NAMALWA (cell line): ENCODE measurements around the gene XKR8.

ENCODE experiments used
- DNase-seq: peaks from one replicate; pipeline ENCODE4 v3.0.0-alpha.2; 2015; ENCODE audit warnings: low spot score

The XKR8 gene

DNA sequence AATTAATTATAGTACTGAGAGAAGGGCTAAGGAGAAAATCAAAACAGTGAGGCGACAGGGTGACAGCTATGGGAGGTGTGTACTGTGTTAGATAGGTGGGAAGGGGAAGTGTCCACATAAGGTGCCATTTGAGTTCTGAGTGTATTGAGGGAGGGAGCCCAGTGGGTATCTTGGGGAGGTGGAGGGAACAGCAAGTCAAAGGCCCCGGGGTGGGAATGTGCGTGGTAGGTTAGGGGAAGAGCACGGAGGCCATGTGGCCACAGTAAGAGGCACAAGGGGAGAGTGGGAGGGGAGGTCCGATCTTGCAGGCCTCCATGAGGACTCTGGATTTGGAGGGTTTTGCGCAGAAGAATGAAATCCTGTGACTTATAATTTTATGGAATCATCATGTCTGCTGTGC is 3.0 kb upstream of the XKR8 start:
- no peak for DNase-seq

DNA sequence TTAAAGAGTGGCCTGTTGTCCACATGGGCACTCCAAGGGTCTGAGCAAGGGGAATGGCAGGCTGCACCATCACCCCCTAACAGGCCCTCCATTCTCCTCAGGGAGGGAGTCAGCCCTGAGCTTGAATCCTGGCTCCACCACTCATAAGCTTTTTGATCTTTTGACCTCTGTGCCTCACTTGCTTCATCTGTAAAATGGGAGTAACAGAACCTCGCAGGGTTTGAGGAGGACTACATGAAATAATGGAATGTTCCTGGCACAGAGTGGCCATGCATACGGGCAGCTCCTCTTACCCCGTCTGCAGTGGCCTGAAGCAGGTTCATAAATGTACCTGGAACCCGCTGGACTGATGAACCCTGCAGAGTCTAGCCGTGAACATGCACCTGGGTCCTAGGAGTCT is 2.1 kb upstream of the XKR8 start:
- no peak for DNase-seq

DNA sequence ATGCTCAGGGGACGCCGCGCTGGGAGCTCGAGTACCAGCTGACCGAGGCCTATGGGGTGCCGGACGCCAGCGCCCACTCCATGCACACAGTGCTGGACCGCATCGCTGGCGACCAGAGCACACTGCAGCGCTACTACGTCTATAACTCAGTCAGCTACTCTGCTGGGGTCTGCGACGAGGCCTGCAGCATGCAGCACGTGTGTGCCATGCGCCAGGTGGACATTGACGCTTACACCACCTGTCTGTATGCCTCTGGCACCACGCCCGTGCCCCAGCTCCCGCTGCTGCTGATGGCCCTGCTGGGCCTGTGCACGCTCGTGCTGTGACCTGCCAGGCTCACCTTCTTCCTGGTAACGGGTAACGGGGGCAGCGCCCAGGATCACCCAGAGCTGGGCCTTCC is 1.3 kb upstream of the XKR8 start:
- DNase-seq, result no peak

DNA sequence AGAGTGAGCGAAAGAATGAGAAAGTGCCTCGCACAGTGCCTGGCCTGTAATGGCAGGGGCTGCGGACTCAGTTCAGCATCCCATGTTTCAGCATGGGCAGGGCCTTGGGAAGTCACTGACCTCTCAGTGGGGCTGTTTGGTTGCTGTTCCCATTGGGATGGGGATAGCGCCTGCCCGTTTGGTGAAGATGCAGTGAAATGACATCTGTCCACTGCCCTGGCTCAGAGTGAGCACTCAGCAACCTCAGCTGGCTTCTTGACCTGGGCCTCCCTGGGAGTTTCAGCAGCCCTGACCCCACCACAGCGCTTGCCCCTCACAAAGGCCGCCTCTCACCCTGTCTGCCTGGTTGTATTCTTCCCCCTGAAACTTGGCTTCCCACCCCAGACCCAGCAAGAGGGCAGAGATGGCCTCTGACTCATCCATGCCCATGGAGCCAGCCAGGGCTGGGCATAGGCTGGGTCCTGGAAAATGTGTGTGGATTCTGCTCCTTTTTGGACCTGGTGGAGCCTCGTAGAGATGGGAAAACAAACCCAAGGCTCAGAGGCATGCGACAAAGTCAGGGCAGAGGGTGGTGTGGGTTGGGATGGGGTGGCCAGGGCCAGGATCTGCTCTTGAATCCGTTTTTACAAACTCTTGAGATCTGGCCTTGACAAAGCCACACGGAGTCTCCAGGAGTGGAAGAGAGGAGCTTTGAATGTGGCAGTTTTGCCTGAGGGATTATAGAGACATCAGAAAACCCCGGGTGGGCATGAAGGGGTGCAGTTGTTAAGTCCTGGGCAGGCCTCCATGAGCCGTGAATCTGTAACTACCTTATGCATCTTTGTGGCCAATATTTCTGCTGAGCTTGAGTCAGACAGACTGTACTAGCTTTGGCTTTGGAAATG is 1.2 kb downstream of the XKR8 start:
- DNase-seq, result no peak

DNA sequence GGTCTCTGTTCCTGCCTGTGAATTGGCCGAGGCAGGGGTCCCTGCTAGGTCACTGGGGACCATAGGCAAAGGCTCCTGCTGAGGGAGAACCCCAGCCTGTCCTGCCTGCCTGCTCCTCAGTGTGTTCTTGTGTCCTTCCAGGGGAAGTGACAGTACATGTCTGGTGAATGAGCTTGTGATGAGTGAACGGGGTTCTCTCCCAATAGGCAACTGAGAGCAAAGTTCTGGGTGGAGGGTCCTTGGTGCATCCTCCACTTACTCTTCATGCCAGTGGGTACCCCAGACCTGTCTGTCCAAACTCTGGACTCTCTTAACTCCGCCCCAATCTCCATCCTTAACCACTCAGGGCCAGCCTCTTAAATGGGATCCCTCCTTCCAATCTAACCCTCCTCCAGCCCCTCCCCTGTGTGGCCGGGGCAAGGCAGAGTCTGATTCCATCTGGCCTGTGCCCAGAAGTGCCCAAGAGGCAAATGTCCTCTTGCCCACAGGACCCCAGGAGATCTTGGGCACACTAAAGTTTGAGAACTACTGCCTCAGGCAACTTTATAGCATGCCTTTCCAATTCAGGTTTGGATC is 2.0 kb downstream of the XKR8 start:
- no peak for DNase-seq

DNA sequence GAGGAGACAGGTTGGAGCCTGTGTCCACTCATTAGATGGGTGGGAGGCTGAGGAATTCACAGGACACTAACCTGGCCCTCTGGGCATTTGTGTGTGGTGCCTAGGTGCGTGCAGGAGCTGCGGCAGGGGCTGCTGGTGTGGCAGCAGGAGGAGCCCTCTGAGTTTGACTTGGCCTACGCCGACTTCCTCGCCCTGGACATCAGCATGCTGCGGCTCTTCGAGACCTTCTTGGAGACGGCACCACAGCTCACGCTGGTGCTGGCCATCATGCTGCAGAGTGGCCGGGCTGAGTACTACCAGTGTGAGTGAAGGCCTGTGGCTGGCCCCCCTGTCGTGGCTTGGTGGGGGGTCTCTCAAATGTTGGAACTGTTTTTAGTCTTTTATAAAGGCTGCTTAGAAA is 3.6 kb downstream of the XKR8 start:
- DNase-seq, result no peak

DNA sequence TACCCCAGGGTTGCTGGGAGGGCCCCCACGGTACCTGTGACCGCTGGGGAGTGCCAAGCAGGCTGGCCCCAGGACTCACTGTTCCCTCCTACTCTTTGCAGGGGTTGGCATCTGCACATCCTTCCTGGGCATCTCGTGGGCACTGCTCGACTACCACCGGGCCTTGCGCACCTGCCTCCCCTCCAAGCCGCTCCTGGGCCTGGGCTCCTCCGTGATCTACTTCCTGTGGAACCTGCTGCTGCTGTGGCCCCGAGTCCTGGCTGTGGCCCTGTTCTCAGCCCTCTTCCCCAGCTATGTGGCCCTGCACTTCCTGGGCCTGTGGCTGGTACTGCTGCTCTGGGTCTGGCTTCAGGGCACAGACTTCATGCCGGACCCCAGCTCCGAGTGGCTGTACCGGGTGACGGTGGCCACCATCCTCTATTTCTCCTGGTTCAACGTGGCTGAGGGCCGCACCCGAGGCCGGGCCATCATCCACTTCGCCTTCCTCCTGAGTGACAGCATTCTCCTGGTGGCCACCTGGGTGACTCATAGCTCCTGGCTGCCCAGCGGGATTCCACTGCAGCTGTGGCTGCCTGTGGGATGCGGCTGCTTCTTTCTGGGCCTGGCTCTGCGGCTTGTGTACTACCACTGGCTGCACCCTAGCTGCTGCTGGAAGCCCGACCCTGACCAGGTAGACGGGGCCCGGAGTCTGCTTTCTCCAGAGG is 6.8 kb downstream of the XKR8 start:
- no peak for DNase-seq

DNA sequence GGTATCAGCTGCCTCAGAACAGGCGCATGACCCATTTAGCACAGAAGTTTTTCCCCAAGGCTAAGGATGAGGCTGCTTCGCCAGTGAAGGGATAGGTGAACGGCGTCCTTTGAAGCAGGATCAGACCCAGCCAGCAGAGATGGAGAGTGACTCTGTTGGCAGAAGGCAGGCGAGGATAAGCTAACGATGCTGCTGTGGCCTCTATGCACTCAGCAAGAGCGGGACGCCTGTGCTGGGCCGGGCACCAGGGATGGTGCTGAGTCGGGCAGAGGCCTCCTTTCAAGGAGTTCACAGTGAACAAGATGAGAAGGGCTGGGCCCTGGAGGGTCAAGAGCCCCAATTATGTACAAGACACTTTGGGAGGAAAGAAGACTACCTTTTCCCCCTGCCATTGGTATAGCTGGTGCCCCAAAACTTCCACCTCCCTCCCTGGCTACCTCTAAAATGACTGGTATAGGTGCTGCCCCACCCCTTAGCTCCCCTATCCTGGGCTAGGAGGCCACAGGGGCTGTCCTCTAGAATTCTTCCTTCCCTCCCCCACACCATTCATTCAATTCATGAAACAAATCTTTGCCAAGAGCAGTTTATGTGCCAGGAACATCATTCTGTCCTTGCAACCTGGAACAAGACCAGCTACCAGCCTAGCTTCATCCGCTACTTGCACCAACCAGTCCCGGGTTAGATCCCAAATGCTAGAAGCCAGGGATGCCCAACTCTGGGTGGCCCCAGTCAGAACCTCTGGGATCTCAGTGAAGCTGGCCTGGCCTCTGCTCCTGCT is 7.5 kb downstream of the XKR8 start:
- no peak for DNase-seq

DNA sequence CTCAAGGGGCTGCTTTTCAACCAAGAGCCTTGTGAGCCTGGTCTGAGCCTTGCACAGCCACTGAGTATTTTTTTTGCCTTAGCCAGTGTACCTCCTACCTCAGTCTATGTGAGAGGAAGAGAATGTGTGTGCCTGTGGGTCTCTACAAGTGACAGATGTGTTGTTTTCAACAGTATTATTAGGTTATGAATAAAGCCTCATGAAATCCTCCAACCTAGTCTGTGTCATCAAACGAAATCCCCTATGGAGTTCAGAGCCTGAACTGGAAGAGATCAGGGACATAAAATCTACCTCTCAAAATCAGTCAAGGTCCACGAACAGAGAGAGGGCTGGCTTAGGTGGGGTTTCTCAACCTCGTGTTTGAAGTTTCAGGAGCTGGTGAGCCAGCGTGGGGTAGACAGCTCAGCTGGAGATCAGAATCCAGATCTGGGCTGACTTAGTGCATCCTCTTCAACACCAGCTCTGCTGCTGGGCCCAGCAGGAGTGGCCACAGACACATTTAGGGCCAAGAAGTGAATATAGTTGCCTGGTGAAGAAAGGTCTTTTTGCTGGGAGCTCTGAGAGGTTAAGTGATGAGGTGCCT is 8.2 kb downstream of the XKR8 start:
- no peak for DNase-seq

DNA sequence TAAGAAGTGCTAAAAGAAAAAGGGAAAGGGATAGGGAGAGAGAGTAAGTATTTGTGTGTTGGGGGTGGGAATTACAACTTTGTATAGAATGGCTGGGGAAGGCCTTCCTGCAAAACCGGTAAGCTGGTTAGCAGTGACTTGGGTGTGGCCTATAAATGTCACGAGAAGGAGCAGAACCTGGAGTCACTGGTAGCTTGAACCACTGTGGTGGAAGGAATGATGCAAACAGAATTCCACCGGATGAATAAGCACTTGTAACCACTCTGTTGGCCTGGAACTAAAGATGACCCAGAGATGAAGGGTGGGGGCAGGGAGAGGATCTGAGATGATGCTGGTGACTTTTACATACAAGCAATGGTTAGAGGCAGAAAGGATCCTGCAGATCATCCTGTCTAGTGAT is 8.9 kb downstream of the XKR8 start:
- DNase-seq, result no peak

DNA sequence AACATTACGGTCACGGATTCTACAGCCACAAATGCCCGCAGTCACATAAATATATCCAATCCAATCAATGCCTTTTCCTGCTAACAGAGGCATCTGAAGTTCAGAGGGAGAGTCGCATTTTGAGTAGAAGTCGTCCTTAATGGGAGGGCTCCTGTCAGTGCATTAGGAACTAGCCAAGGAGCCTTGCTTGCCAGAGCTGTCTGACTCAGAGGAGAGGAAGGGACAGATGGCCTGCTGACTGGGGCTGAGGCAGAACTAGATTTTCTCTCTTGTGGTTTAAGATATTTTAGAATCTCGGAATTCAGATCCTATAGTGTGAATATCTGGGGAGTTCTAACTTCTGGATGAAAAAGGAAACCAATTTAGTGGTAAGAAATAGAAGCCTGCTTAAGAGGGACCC is 10.6 kb downstream of the XKR8 start:
- DNase-seq, result no peak

DNA sequence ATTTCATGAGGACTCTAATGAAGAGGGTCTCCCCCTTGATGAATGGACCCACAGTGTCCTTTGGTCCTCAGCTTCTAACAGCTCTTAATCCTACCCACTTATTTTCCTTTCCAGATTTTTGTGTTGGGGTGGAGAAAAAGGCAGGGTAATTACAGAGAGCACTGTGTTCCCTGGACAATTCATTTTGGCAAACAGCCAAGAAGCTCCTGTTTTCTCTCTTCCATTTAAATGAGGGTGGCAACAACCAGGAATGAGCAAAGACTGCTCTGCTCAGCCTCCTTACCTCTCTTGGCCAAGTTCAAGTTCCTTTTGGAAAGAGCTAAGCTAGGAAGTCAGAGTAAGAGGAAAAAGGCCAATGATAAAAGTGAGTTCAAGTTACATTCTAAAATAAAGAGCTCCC is 11.9 kb downstream of the XKR8 start:
- no peak for DNase-seq

DNA sequence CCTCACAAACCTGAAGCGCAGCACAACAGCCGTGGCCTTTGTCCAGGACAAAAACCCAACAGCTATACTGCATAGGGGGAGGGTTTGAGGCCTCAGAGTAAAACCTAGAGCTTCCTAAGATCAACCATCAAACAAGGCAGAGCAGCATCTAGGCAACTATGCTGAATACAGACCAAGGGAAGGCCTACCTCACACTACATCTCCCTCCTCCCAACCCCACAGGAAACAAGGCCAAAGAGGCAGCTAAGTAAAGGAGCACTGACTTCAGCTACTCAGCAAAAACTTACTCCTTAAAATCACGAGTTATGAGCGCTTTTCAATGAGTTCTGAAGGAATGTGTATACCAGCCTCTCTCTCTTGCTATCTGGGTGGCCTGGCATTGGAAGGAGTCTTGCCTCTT is 12.4 kb downstream of the XKR8 start:
- no peak for DNase-seq

DNA sequence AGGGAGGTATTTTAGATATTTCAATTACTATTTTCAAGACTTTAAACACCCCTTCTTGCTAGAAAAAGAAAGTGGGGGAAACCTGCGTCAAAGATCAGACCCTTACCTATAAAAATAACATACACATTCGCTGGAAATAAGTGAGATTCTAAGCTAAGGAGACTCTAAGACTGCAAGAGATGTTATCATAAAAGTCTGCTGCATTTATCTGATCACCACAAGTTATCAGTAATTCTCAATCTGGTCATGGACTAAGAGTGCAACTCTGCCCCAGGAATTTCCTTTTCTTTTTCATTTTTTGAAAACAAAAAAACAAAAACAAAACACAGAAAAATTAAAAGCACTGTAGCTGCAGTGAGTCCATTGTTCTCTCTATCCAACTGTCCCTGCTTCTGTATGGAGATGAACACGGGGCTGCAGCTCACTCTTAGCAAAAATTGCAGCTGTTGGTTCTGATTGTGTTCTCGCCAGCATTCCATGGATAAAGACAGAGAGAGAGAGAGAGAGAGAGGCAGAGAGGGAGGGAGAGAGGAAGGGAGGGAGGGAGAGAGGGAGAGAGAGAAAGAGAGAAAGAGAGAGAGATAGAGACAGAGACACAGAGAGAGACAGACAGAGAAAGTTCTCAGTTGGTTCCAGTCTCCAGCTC is 14.1 kb downstream of the XKR8 start:
- DNase-seq, result no peak

DNA sequence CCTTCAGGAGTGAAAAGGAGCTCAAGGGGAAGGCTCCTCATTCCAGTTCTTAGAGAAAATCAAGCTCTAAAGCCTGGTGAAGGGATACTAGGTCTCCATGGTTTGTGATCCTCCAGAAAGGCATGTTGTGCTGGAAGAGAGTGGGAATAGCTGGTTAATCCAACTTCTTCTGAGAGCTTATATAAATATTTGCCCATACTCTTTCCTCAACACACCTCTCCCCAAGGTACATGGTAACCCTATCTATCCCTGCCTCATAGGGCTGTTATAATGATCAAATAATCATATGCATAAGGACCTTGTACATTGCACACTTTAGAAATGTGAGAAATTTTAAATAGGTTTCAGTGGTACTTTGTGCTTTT is 14.6 kb downstream of the XKR8 start:
- no peak for DNase-seq

DNA sequence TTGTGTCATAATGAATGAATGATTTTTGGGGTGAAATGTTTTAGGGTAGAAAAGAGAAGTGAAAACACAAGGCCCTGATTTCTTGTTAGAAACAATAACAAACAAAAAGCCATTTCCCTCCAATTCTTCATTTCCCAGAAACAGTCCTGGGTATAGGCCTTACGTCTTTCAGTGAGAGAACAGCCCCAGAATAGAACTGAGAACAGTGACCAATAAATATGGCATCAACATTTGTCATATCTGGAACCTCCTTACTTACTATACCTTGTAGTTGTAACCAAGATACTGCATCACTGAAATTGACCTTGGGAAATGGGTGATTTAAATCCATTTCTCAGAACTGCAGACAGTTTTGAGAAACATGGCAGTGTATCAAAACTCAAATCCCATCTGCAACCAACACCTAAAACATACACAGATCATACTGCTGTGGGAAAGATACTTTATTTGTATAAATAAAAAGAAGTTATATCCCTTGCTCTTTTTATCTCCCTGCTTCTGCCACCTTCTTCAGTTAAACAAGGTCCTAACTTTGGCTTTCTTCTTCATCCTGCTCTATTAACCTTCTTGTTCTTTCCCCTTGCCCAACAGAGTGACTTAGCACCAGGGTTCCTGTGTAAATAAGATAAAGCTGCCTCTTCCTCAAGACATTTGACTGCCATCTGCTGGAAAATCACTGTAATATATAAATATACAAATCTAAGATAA is 19.5 kb downstream of the XKR8 start:
- DNase-seq, result peak; percentile 76

DNA sequence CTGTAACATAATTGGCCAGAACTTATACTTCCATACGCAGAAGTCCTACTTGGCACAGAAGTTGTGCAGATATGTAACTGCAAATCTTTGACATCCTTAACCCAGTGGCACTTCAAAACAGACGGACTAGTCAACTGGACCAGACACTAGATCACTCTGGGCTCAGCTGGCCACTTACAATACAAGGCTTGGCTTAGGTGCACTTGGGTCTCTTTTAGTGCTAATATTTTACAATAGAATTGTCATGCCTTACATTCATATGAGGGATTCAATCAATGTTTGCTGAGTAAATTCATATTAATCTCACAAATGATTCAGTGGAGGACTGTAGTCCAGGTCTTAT is 20.1 kb downstream of the XKR8 start:
- no peak for DNase-seq

DNA sequence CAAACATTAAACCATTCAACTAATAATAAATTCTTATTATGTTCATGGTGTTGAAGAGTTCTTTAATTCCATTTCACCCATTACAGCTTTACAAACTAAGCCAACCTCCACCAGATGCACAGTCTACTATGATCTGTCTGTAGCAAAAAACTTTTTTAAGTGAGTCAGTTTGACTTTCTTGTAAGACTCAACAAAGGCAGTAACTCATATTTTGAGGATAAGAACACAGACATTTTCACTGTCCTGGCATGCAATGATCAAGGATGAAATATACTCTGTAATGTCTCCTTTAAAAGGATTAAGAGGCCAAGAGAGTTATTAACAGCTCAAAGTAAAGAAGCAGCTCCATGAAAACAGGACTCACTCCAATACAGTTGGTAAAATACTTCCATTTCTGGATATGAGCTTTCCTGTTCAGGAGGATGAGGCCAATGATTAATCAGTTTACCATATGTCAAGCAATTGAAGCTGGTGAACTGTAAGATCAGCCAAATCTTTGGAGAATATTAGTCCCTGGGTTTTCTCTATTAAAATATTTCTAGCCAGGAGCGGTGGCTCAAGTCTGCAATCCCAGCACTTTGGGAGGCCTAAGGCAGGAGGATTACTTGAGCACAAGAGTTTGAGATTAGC is 20.6 kb downstream of the XKR8 start:
- DNase-seq, result no peak

DNA sequence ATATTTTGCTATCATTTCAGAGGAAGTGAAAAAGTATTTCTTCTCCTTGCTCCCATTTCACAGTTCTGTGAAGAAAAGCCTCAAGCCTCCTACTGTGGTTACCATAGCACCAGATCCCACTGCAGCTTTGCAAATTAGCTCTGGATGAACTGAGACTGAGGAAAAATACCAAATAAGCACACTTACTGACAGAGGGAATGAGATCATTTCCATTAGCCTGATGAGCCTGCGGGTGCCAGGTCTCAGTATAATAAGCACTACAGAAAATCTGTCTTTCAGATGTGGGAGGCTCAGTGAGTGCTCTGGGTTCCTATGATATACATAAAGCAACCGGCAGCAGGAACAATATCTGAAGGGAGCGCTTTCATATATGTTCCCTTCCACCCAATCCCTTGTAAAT is 21.4 kb downstream of the XKR8 start:
- no peak for DNase-seq

DNA sequence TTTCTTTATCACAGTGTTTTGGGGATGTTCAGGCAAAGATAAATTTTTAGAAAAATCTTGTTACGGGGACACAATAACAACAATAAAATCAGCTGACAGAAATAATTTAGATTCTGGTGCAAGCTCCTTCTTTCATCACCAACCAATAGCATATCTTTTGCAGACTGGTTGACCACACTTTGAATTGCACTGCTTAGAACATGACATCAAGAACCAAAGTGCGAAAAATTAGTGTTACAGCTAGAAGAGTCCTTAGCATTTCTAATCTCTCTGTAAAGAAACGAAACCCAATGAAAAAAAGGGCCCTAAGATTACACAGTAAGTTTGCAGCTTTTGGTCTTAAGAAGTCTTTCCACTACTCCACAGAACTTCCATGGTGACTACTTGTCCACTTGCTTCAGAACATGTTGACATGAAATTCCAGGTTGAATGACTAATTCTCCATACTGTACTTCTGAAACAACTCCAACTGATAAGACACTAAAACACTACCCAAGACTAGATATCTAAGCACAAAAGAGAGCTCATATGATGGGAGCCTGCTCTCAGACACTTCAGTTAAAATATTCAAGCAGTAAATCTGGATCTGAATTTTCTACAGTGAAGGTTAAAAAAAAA is 31.3 kb downstream of the XKR8 start:
- no peak for DNase-seq
